IMR-90 (cell line): Measurements from ENCODE around the gene MLIP. TPM values are rescaled to one million over a fixed set of nuclear protein-coding genes. Genes with fewer than 3 reads are reported as not detected.

Experiments
- ATAC-seq: fragments of 200-7000 bp; cut with Tn5 transposase; 2 replicates; pipeline ENCODE4 v1.9.1; 2020; ENCODE audit warnings: low read depth, mild to moderate bottlenecking, moderate library complexity
- BruUV-seq: library from RNA; stranded (reverse); fragments of 400-500 nt; replicated peaks from 2 replicates; lab custom pipeline; 2021; lab: Mats Ljungman, UMichigan
- CTCF ChIA-PET: fragments of 300-600 bp; formaldehyde crosslinking; extraction: SDS; loops from one replicate; lab custom pipeline; 2021; ENCODE audit warnings: antibody characterized with exemption; lab: Yijun Ruan, JAX
- POLR2A ChIA-PET: fragments of 300-600 bp; sonication (Branson Sonifier 250); formaldehyde crosslinking; loops from one replicate; lab custom pipeline; 2022; ENCODE audit warnings: antibody characterized with exemption; ENCODE audit not compliant: unreplicated experiment; lab: Charles Lee
- DNase-seq: peaks from one replicate; pipeline ENCODE4 v3.0.0; 2013
- H2AFZ ChIP-seq: replicated peaks from 2 replicates; pipeline ENCODE3; 2013; ENCODE audit warnings: low read length, mild to moderate bottlenecking; ENCODE audit not compliant: poor library complexity
- H2AK5ac ChIP-seq: 2 replicates; pipeline ENCODE4 v1.6.1; 2013; ENCODE audit warnings: low read depth, low read length, inconsistent platforms
- H2AK9ac ChIP-seq: replicated peaks from 2 replicates; pipeline ENCODE3; 2013; ENCODE audit warnings: mild to moderate bottlenecking, low read depth, low read length, moderate library complexity; ENCODE audit not compliant: poor library complexity
- H2BK120ac ChIP-seq: 2 replicates; pipeline ENCODE4 v1.6.1; 2013; ENCODE audit warnings: low read depth, low read length, inconsistent platforms
- H2BK15ac ChIP-seq: 3 replicates; pipeline ENCODE4 v1.6.1; 2013; ENCODE audit warnings: low read depth, low read length, inconsistent platforms
- H2BK20ac ChIP-seq: 2 replicates; pipeline ENCODE4 v1.6.1; 2013; ENCODE audit warnings: low read depth, mild to moderate bottlenecking, inconsistent platforms, low read length, moderate library complexity
- H2BK5ac ChIP-seq: 2 replicates; pipeline ENCODE4 v1.6.1; 2013; ENCODE audit warnings: mild to moderate bottlenecking, low read depth, low read length, inconsistent platforms; ENCODE audit not compliant: poor library complexity, severe bottlenecking
- H3K14ac ChIP-seq: replicated peaks from 2 replicates; pipeline ENCODE4 v1.6.1; 2013; ENCODE audit warnings: low read depth, low read length, inconsistent platforms
- H3K18ac ChIP-seq: 2 replicates; pipeline ENCODE4 v1.6.1; 2013; ENCODE audit warnings: low read depth, low read length, control low read depth
- H3K23ac ChIP-seq: 2 replicates; pipeline ENCODE4 v1.6.1; 2013; ENCODE audit warnings: low read depth, low read length, inconsistent platforms
- H3K27ac ChIP-seq: 2 replicates; pipeline ENCODE4 v1.5.1; 2013; ENCODE audit warnings: mild to moderate bottlenecking, control low read depth, low read length; ENCODE audit not compliant: insufficient read depth
- H3K27me3 ChIP-seq: 2 replicates; pipeline ENCODE4 v1.6.1; 2013; ENCODE audit warnings: low read length; ENCODE audit not compliant: control insufficient read depth, insufficient read depth
- H3K36me3 ChIP-seq: 2 replicates; pipeline ENCODE4 v1.6.1; 2013; ENCODE audit warnings: low read length, mixed read lengths; ENCODE audit not compliant: control insufficient read depth, insufficient read depth
- H3K4ac ChIP-seq: 2 replicates; pipeline ENCODE4 v1.6.1; 2013; ENCODE audit warnings: low read depth, low read length, inconsistent platforms
- H3K4me1 ChIP-seq: 2 replicates; pipeline ENCODE4 v1.6.1; 2013; ENCODE audit warnings: low read length, mixed read lengths; ENCODE audit not compliant: control insufficient read depth, insufficient read depth
- H3K4me2 ChIP-seq: 2 replicates; pipeline ENCODE4 v1.6.1; 2013; ENCODE audit warnings: low read depth, mild to moderate bottlenecking, control low read depth, low read length, moderate library complexity
- H3K4me3 ChIP-seq: 2 replicates; pipeline ENCODE4 v1.5.1; 2013; ENCODE audit warnings: low read depth, mild to moderate bottlenecking, control low read depth, low read length, moderate library complexity; ENCODE audit not compliant: insufficient read depth
- H3K56ac ChIP-seq: 2 replicates; pipeline ENCODE4 v1.6.1; 2013; ENCODE audit warnings: low read length, inconsistent platforms; ENCODE audit not compliant: insufficient read depth; ENCODE audit errors: extremely low read depth
- H3K79me1 ChIP-seq, 2 experiments: 2 replicates each; pipeline ENCODE4 v1.6.1; 2013; ENCODE audit warnings: low read length in 2 of 2, inconsistent platforms in 1 of 2, low read depth in 1 of 2
- H3K9ac ChIP-seq: 2 replicates; pipeline ENCODE4 v1.6.1; 2013; ENCODE audit warnings: low read depth, low read length, control low read depth
- H3K9me1 ChIP-seq: 2 replicates; pipeline ENCODE4 v1.6.1; 2013; ENCODE audit warnings: low read length, inconsistent platforms; ENCODE audit not compliant: insufficient read depth
- H3K9me3 ChIP-seq: 2 replicates; pipeline ENCODE4 v1.6.1; 2013; ENCODE audit warnings: low read length; ENCODE audit not compliant: control insufficient read depth, insufficient read depth
- H4K20me1 ChIP-seq: 2 replicates; pipeline ENCODE4 v1.6.1; 2013; ENCODE audit warnings: low read length, inconsistent platforms; ENCODE audit not compliant: insufficient read depth
- H4K5ac ChIP-seq: 2 replicates; pipeline ENCODE4 v1.6.1; 2013; ENCODE audit warnings: mild to moderate bottlenecking, low read depth, low read length, control low read depth
- H4K8ac ChIP-seq, 2 experiments: 2 replicates each; pipeline ENCODE4 v1.6.1; 2013; ENCODE audit warnings: low read depth in 2 of 2, low read length in 2 of 2, control low read depth in 1 of 2, inconsistent platforms in 1 of 2
- H4K91ac ChIP-seq: 2 replicates; pipeline ENCODE4 v1.6.1; 2013; ENCODE audit warnings: low read depth, low read length, inconsistent platforms; ENCODE audit not compliant: insufficient read depth
- BHLHE40 ChIP-seq: fragments of 150-350 bp; IDR thresholded peaks from 2 replicates; pipeline ENCODE4 v1.6.1; 2016; ENCODE audit warnings: mild to moderate bottlenecking, low read depth, low read length
- ELK1 ChIP-seq: fragments of 150-350 bp; IDR thresholded peaks from 2 replicates; pipeline ENCODE4 v1.6.1; 2016; ENCODE audit warnings: low read depth, mild to moderate bottlenecking, low read length, moderate library complexity, borderline replicate concordance
- FOS ChIP-seq: fragments of 150-350 bp; IDR thresholded peaks from 2 replicates; pipeline ENCODE4 v1.6.1; 2016; ENCODE audit warnings: low read depth, low read length
- MAFK ChIP-seq: IDR thresholded peaks from 2 replicates; pipeline ENCODE4 v1.6.1; 2012; ENCODE audit warnings: low read depth, low read length, improper control_type of control experiment
- NFE2L2 ChIP-seq: fragments of 150-350 bp; IDR thresholded peaks from 2 replicates; pipeline ENCODE4 v1.6.1; 2016; ENCODE audit warnings: low read depth, mild to moderate bottlenecking, low read length
- SMC3 ChIP-seq: fragments of 150-350 bp; IDR thresholded peaks from 2 replicates; pipeline ENCODE4 v1.6.1; 2016; ENCODE audit warnings: low read depth, mild to moderate bottlenecking, antibody characterized with exemption, low read length, moderate library complexity
- WGBS, 2 experiments: methylation state at CpG; one replicate each; pipeline versions ENCODE4 v1.1.5 to v1.1.7; 2013; ENCODE audit warnings: missing lambda C conversion rate in 2 of 2; ENCODE audit not compliant: insufficient read length in 1 of 2; ENCODE audit errors: extremely low coverage in 2 of 2; 5-methylcytosine and 5-hydroxymethylcytosine counted together
- dilution Hi-C: fragments of 300-500 bp; cut with HindIII; formaldehyde crosslinking; loops from one replicate; pipeline ENCODE4 v1.14.3; 2018; ENCODE audit warnings: low sequenced_read_pairs; ENCODE audit not compliant: unreplicated experiment
- in situ Hi-C: fragments of 300-500 bp; cut with MboI; formaldehyde crosslinking; loops from 3 replicates; pipeline ENCODE4 v1.14.3; 2019; ENCODE audit warnings: low sequenced_read_pairs, inconsistent platforms, mixed read lengths
- intact Hi-C: fragments of 100-400 bp; cut with micrococcal nuclease; formaldehyde crosslinking; loops from 2 replicates; pipeline ENCODE4 v1.10.0; 2022
- polyA plus RNA-seq, 3 experiments: library from polyadenylated mRNA; depleted of rRNA; stranded (reverse); fragments of >200 nt; gene quantifications; 2 replicates each; pipeline ENCODE4 v1.2.3, GENCODE V29; 2012; ENCODE audit warnings: low replicate concordance in 1 of 3
- total RNA-seq: library from RNA; depleted of rRNA; stranded (reverse); fragments of >200 nt; gene quantifications from 2 replicates; pipeline ENCODE4 v1.2.3, GENCODE V29; 2012

MLIP gene
- total and polyA plus RNA-seq, 2 of the 4 experiments (the other 2 are of a cell fraction) = not detected

DNA sequence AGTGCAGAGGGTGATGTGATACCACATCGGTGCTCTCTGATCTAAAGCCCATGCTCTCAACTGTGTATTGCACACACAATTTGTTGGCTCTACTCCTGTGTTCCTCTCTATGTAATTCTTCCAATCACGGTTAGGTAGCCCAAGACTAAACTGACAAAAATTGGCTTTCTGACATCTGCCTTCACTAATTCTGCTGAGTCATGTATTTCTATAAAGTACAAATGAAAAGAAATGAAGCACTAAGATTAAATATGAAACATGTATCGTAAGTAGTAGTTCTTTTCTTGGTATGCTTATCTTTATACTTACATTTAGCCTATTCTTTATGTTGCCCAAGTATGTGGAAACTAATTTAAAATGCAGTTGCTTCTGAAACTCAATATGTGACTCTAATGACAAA is 7.7 kb upstream of the MLIP start:
- H3K9ac ChIP-seq = no peak overlapping the region
- no peaks in the 10 kb centered on the region for H4K20me1 ChIP-seq
- H3K9me3 ChIP-seq = no peaks in the 10 kb centered on the region
- no peak overlapping the region for H2BK20ac ChIP-seq
- H3K4ac ChIP-seq = no peak overlapping the region
- no peak overlapping the region for H2AK5ac ChIP-seq
- POLR2A ChIA-PET = no interaction called here
- no peak overlapping the region for H2AK9ac ChIP-seq
- no peaks in the 10 kb centered on the region for H3K4me1 ChIP-seq
- no peak overlapping the region for H3K56ac ChIP-seq
- no peak overlapping the region for H4K5ac ChIP-seq
- WGBS, 2 experiments = no CpG with 5 or more reads among the region's 3 CpGs
- no peak overlapping the region for H2AFZ ChIP-seq
- no peaks in the 10 kb centered on the region for H3K9me1 ChIP-seq
- CTCF ChIA-PET = no interaction called here
- H3K18ac ChIP-seq = no peak overlapping the region
- H2BK5ac ChIP-seq = no peak overlapping the region
- no peak overlapping the region for H4K8ac ChIP-seq
- intact Hi-C loops (no loop called here), dilution Hi-C loops (no loop called here), in situ Hi-C loops (no loop called here)
- DNase-seq (no peak), ATAC-seq (no peak)
- no peak overlapping the region for H3K23ac ChIP-seq
- no TSS peak for BruUV-seq
- H3K36me3 ChIP-seq = no peaks in the 10 kb centered on the region
- no peak overlapping the region for H3K4me2 ChIP-seq
- H3K14ac ChIP-seq = no peak overlapping the region
- H2BK120ac ChIP-seq = no peak overlapping the region
- no peaks in the 10 kb centered on the region for H3K79me1 ChIP-seq
- no peak overlapping the region for H2BK15ac ChIP-seq
- H3K27me3 ChIP-seq = 0 out of 2 replicates have a peak, but pooled peaks cover 2% of the 10 kb centered on the region
- no peak for TF ChIP-seq SMC3
- no peak for TF ChIP-seq ELK1
- TF ChIP-seq MAFK = peak; percentile 98
- TF ChIP-seq FOS = no peak
- peak; percentile 93 for TF ChIP-seq NFE2L2
- TF ChIP-seq BHLHE40 = no peak
- no peak overlapping the region for H3K27ac ChIP-seq
- no peak overlapping the region for H3K4me3 ChIP-seq
- no peak overlapping the region for H4K91ac ChIP-seq
